HCT116 (cell line): ENCODE results near the gene TIAM2. TPM values are rescaled to one million over a fixed set of nuclear protein-coding genes. Genes with fewer than 3 reads are reported as not detected.
A peak's percentile ranks its signal among the peaks of the same experiment; 100 is the strongest.

Experiments
- ATAC-seq: fragments of 200-7000 bp; cut with Tn5 transposase; 2 replicates; pipeline ENCODE4 v1.9.1; 2020; ENCODE audit warnings: mild to moderate bottlenecking, moderate library complexity
- BruUV-seq: library from RNA; stranded (reverse); fragments of 400-500 nt; replicated peaks from 2 replicates; lab custom pipeline; 2021; lab: Mats Ljungman, UMichigan
- CTCF ChIA-PET: fragments of 300-600 bp; sonication (Branson Sonifier 250); formaldehyde crosslinking; loops from one replicate; lab custom pipeline; 2021; ENCODE audit warnings: antibody characterized with exemption; lab: Charles Lee
- POLR2A ChIA-PET: fragments of 300-600, 350-600 bp; sonication (Branson Sonifier 250); formaldehyde crosslinking; loops from one replicate; lab custom pipeline; 2021; ENCODE audit warnings: antibody characterized with exemption; lab: Charles Lee
- RAD21 ChIA-PET, 2 experiments: fragments of 300-600 bp; sonication (Branson Sonifier 250); formaldehyde crosslinking; loops; one replicate each; lab custom pipeline; 2023; ENCODE audit warnings: low total read pairs in 2 of 2; ENCODE audit not compliant: uncharacterized antibody in 2 of 2, unreplicated experiment in 2 of 2, low non-redundant PET in 1 of 2; lab: Charles Lee
- DNase-seq: peaks from one replicate; pipeline ENCODE4 v3.0.0-alpha.2; 2010; ENCODE audit warnings: low read depth, low spot score
- H2AFZ ChIP-seq: fragments of 200-600 bp; shearing (Covaris generic), sonication (generic); 2 replicates; pipeline ENCODE4 v1.6.1; 2017; ENCODE audit warnings: low read depth, mixed run types, mixed read lengths, antibody characterized with exemption, low read length; ENCODE audit not compliant: poor library complexity, severe bottlenecking
- H3K27ac ChIP-seq: 2 replicates; pipeline ENCODE4 v1.5.1; 2012; ENCODE audit warnings: low read depth, low read length
- H3K27me3 ChIP-seq: fragments of 200-600 bp; sonication (generic); 2 replicates; pipeline ENCODE4 v1.6.1; 2016; ENCODE audit warnings: mixed run types, low read length, mixed read lengths; ENCODE audit not compliant: insufficient read depth
- H3K36me3 ChIP-seq, 2 experiments: fragments of 200-500 bp in 1 of 2; fragments of 200-600 bp in 1 of 2; sonication (Bioruptor generic) in 1 of 2; sonication (generic) in 1 of 2; 2 replicates each; pipeline versions ENCODE4 v1.5.1 to v1.6.1; 2014 to 2016; ENCODE audit warnings: low read length in 2 of 2, inconsistent platforms in 1 of 2, mixed read lengths in 1 of 2, mixed run types in 1 of 2; ENCODE audit not compliant: insufficient read depth in 2 of 2, control insufficient read depth in 1 of 2
- H3K4me1 ChIP-seq, 2 experiments: fragments of 200-600 bp in 1 of 2; sonication (generic) in 1 of 2; 2 replicates each; pipeline versions ENCODE4 v1.5.1 to v1.6.1; 2012 to 2017; ENCODE audit warnings: low read length in 2 of 2, inconsistent platforms in 1 of 2, mild to moderate bottlenecking in 1 of 2, mixed read lengths in 1 of 2, mixed run types in 1 of 2, moderate library complexity in 1 of 2; ENCODE audit not compliant: insufficient read depth in 2 of 2, control insufficient read depth in 1 of 2
- H3K4me2 ChIP-seq: fragments of 200-600 bp; sonication (generic); 2 replicates; pipeline ENCODE4 v1.6.1; 2017; ENCODE audit warnings: mixed run types, low read length, mixed read lengths
- H3K4me3 ChIP-seq, 2 experiments: fragments of 200-600 bp in 1 of 2; sonication (generic) in 1 of 2; replicated peaks in 1 of 2; 2 replicates each; pipeline ENCODE4 v1.5.1; 2011 to 2016; ENCODE audit warnings: low read length in 2 of 2, control low read depth in 1 of 2, low read depth in 1 of 2, mild to moderate bottlenecking in 1 of 2, mixed read lengths in 1 of 2, mixed run types in 1 of 2
- H3K79me2 ChIP-seq: fragments of 200-600 bp; sonication (generic); 2 replicates; pipeline ENCODE4 v1.6.1; 2017; ENCODE audit warnings: mild to moderate bottlenecking, mixed run types, low read length, moderate library complexity, mixed read lengths; ENCODE audit not compliant: insufficient read depth
- H3K9ac ChIP-seq: fragments of 200-600 bp; sonication (generic); 2 replicates; pipeline ENCODE4 v1.6.1; 2016; ENCODE audit warnings: low read length, mixed read lengths
- H3K9me2 ChIP-seq: fragments of 200-600 bp; sonication (generic), shearing (Covaris generic); 2 replicates; pipeline ENCODE4 v1.6.1; 2017; ENCODE audit warnings: mixed run types, mild to moderate bottlenecking, moderate library complexity; ENCODE audit not compliant: insufficient read depth
- H3K9me3 ChIP-seq, 2 experiments: fragments of 200-500 bp in 1 of 2; fragments of 200-600 bp in 1 of 2; sonication (Bioruptor generic) in 1 of 2; sonication (generic) in 1 of 2; 2 replicates each; pipeline ENCODE4 v1.6.1; 2014 to 2017; ENCODE audit warnings: low read length in 2 of 2, mixed read lengths in 2 of 2, inconsistent platforms in 1 of 2, low read depth in 1 of 2, mild to moderate bottlenecking in 1 of 2, mixed run types in 1 of 2, moderate library complexity in 1 of 2; ENCODE audit not compliant: control insufficient read depth in 1 of 2, insufficient read depth in 1 of 2
- H4K20me1 ChIP-seq: fragments of 200-600 bp; sonication (generic), shearing (Covaris generic); 2 replicates; pipeline ENCODE4 v1.6.1; 2017; ENCODE audit warnings: mixed run types, mild to moderate bottlenecking, moderate library complexity; ENCODE audit not compliant: insufficient read depth
- CEBPB ChIP-seq: IDR thresholded peaks from 2 replicates; pipeline ENCODE4 v1.6.1; 2012; ENCODE audit warnings: low read depth
- CTCF ChIP-seq, 3 experiments: fragments of 200-600 bp in 1 of 3; sonication (generic) in 1 of 3; IDR thresholded peaks in 2 of 3; conservative IDR thresholded peaks in 1 of 3; 2 replicates each; pipeline ENCODE4 v1.5.1; 2012 to 2017; ENCODE audit warnings: low read depth in 2 of 3, low read length in 2 of 3, antibody characterized with exemption in 1 of 3, borderline replicate concordance in 1 of 3, control low read depth in 1 of 3, mild to moderate bottlenecking in 1 of 3, mixed read lengths in 1 of 3, mixed run types in 1 of 3, moderate library complexity in 1 of 3; ENCODE audit not compliant: insufficient read depth in 1 of 3
- ELF1 ChIP-seq: IDR thresholded peaks from 2 replicates; pipeline ENCODE4 v1.6.1; 2012; ENCODE audit warnings: low read depth, borderline replicate concordance
- EZH2phosphoT487 ChIP-seq: fragments of 200-600 bp; IDR thresholded peaks from 2 replicates; pipeline ENCODE4 v1.6.1; 2018; ENCODE audit warnings: antibody characterized with exemption, borderline replicate concordance
- FOSL1 ChIP-seq: IDR thresholded peaks from 2 replicates; pipeline ENCODE4 v1.6.1; 2012; ENCODE audit warnings: low read depth
- JUND ChIP-seq: IDR thresholded peaks from 2 replicates; pipeline ENCODE4 v1.6.1; 2012
- POLR2AphosphoS5 ChIP-seq: IDR thresholded peaks from 2 replicates; pipeline ENCODE4 v1.6.1; 2011; ENCODE audit warnings: mild to moderate bottlenecking, low read depth, low read length, moderate library complexity
- SIN3A ChIP-seq: IDR thresholded peaks from 2 replicates; pipeline ENCODE4 v1.6.1; 2012; ENCODE audit warnings: low read depth
- SP1 ChIP-seq: IDR thresholded peaks from 2 replicates; pipeline ENCODE4 v1.6.1; 2012; ENCODE audit warnings: low read depth
- TCF7L2 ChIP-seq: IDR thresholded peaks from 2 replicates; pipeline ENCODE4 v1.7.0; 2011; ENCODE audit warnings: borderline replicate concordance, inconsistent platforms; ENCODE audit not compliant: insufficient read depth, insufficient read length; ENCODE audit errors: extremely low read depth
- YY1 ChIP-seq: IDR thresholded peaks from 2 replicates; pipeline ENCODE4 v1.6.1; 2011; ENCODE audit warnings: low read length, low read depth, moderate library complexity, mild to moderate bottlenecking; ENCODE audit not compliant: insufficient replicate concordance; ENCODE audit errors: extremely low read depth
- intact Hi-C: fragments of 100-400 bp; cut with micrococcal nuclease; formaldehyde crosslinking; loops from 2 replicates; pipeline ENCODE4 v1.10.0; 2022
- total RNA-seq: library from RNA; stranded (reverse); gene quantifications from one replicate; pipeline ENCODE4 v1.2.1, GENCODE V29; 2021; ENCODE audit not compliant: unreplicated experiment
- TF ChIP-seq, protein P1 (sequence below): IDR thresholded peaks from 2 replicates; pipeline ENCODE4 v1.6.1; 2012
- TF ChIP-seq, protein P2 (sequence below): IDR thresholded peaks from 2 replicates; pipeline ENCODE4 v1.6.1; 2012; ENCODE audit warnings: low read depth

The TIAM2 gene
- total RNA-seq, 1 experiment from 2014 or later = 9.4 TPM

DNA sequence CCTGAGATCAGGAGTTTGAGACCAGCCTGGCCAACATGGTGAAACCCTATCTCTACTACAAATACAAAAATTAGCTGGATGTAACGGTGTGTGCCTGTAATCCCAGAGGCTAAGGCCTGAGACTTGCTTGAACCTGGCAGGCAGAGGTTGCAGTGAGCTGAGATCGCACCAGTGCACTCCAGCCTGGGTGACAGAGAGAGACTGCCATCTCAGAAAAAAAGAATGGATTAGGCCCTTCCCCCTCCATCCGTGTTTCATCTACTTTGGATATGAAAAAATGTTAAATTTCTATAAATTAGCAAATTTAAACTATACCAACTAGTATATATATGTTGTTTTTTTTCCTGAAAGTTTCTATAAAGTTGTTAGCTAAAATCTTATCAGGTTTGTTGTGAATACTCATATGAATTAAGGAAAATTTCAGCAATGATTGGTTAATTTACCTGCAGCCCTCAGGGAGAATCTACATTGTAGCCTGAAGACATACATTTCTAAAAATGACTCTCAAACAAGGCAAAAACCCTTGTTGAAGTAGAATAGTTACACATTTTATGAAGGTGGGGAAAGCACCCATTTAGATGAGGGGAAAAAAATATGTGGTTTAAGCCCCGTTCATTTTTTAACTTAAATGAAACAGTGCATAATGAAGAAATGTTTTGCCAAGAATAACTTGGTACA, 120.9 kb downstream of the TIAM2 start:
- ATAC-seq (no peak), DNase-seq (no peak)
- Histone ChIP-seq H3K79me2 (no peaks in the 10 kb centered on the region), H4K20me1 (no peaks in the 10 kb centered on the region), H3K9me3 (no peaks in the 10 kb centered on the region), H3K9me2 (no peaks in the 10 kb centered on the region), H3K27me3 (no peaks in the 10 kb centered on the region), H3K36me3 (no peaks in the 10 kb centered on the region), H3K27ac (no peak overlapping the region), H3K4me1 (peaks cover 4 to 13% of the 10 kb centered on the region in 2 experiments; a peak in 3 of 4 replicates), H3K4me2 (no peak overlapping the region), H2AFZ (no peak overlapping the region), H3K4me3 (no peak overlapping the region), H3K9ac (no peak overlapping the region)
- intact Hi-C loops = no loop called here
- TF ChIP-seq TCF7L2 (no peak), JUND (no peak), SP1 (no peak), ELF1 (no peak), EZH2phosphoT487 (no peak), POLR2AphosphoS5 (no peak), CEBPB (no peak)
- BruUV-seq = no TSS peak
- POLR2A ChIA-PET = no interaction called here
- CTCF ChIA-PET = no interaction called here
- RAD21 ChIA-PET = no interaction called here

DNA sequence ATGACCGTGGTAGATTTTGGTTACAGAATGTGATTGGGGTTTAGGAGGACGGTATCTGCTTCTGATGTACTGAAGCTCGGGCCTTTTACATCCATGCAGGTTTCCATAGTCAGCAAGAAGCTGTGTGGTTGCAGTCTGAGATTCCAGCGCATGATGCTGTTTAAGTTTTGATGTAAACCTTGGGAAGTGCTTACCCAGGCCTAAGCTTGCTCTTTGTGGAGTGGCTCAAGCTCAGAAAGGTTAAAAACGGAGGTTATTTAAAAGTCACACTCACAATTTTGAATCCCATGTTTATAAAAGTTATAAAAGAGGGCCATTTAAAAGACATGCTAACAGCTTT, 121.4 kb downstream of the TIAM2 start:
- Histone ChIP-seq H4K20me1 (no peaks in the 10 kb centered on the region), H3K9me2 (no peaks in the 10 kb centered on the region), H3K27ac (no peak overlapping the region), H3K4me3 (no peak overlapping the region), H3K36me3 (no peaks in the 10 kb centered on the region), H2AFZ (no peak overlapping the region), H3K9me3 (no peaks in the 10 kb centered on the region), H3K9ac (no peak overlapping the region), H3K79me2 (no peaks in the 10 kb centered on the region), H3K4me2 (peak overlapping the region; percentile 53; the same call in 1 of the 2 replicates), H3K27me3 (no peaks in the 10 kb centered on the region), H3K4me1 (peaks cover 4 to 13% of the 10 kb centered on the region in 2 experiments; a peak in 3 of 4 replicates)
- ChIA-PET POLR2A (no interaction called here), RAD21 (no interaction called here), CTCF (no interaction called here)
- intact Hi-C loops = no loop called here
- ATAC-seq = no peak
- BruUV-seq = no TSS peak
- no peak for DNase-seq
- no peak for TF ChIP-seq CTCF (IDR thresholded peaks at IDR 0.05 in 2 of 3, conservative IDR thresholded peaks at IDR 0.05 in 1 of 3; ENCODE audit: borderline replicate concordance in 1 of 3, insufficient read depth in 1 of 3, low read depth in 2 of 3, low read length in 2 of 3)
- TF ChIP-seq, protein P1, sequence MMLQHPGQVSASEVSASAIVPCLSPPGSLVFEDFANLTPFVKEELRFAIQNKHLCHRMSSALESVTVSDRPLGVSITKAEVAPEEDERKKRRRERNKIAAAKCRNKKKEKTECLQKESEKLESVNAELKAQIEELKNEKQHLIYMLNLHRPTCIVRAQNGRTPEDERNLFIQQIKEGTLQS = no peak
- no peak for TF ChIP-seq YY1
- TF ChIP-seq EZH2phosphoT487 = no peak
- TF ChIP-seq SIN3A = no peak
- TF ChIP-seq, protein P2, sequence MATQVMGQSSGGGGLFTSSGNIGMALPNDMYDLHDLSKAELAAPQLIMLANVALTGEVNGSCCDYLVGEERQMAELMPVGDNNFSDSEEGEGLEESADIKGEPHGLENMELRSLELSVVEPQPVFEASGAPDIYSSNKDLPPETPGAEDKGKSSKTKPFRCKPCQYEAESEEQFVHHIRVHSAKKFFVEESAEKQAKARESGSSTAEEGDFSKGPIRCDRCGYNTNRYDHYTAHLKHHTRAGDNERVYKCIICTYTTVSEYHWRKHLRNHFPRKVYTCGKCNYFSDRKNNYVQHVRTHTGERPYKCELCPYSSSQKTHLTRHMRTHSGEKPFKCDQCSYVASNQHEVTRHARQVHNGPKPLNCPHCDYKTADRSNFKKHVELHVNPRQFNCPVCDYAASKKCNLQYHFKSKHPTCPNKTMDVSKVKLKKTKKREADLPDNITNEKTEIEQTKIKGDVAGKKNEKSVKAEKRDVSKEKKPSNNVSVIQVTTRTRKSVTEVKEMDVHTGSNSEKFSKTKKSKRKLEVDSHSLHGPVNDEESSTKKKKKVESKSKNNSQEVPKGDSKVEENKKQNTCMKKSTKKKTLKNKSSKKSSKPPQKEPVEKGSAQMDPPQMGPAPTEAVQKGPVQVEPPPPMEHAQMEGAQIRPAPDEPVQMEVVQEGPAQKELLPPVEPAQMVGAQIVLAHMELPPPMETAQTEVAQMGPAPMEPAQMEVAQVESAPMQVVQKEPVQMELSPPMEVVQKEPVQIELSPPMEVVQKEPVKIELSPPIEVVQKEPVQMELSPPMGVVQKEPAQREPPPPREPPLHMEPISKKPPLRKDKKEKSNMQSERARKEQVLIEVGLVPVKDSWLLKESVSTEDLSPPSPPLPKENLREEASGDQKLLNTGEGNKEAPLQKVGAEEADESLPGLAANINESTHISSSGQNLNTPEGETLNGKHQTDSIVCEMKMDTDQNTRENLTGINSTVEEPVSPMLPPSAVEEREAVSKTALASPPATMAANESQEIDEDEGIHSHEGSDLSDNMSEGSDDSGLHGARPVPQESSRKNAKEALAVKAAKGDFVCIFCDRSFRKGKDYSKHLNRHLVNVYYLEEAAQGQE = no peak
- no peak for TF ChIP-seq FOSL1
